ENCODE data around the gene GPS1.

The GPS1 gene

DNA sequence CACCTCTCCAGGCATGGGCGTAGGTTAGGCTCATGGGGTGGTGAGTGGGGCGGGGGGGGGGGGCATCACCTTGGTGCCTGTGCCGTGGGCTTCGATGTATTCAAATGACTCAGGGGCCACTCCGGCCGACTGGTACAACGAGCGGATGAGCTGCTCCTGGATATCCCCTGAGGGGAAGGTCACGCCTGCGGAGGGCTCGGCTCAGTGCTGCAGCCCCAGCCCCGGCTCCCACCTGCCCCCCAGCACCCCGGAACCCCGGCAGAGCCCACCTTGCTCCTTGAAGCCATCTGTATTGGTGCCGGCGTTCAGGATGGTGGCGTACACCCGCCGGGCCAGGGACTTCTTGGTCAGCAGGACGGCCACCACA lies 40.9 kb downstream of the GPS1 start:
- DNase-seq: no peak

DNA sequence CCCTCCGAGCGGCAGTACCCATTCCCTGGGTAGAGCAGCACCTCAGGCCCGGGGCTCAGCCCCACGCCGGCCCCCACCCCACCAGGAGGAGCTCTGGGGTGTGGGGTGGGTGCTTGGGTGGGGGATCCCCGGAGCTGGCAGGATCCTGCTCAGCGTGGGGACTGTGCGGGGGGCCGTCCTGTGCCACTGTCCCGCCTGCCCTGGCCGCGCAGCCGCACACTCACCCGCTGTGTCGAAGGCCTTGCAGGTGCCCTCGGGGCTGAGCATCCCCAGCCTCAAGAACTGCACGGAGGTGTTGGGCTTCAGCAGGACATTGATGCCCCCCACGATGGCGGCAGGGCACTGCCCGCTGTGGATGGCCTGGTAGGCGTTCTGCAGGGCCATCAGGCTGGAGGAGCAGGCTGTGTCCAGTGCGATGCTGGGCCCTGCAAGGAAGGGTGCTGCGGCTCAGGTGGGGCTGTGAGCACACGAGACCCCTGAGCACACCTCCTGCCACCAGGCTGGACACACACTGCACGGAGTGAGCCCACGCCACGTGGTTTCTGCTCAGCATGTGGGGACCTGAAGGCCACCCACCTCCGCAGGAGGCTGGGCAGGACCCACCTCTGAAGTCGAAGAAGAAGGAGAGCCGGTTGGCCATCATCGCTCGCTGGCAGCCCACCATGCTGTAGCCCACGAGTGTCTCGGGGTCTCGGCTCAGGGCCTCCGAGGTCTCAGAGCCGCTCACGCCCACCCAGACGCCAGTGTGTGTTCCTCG lies 41.5 kb downstream of the GPS1 start:
- no peak for DNase-seq

DNA sequence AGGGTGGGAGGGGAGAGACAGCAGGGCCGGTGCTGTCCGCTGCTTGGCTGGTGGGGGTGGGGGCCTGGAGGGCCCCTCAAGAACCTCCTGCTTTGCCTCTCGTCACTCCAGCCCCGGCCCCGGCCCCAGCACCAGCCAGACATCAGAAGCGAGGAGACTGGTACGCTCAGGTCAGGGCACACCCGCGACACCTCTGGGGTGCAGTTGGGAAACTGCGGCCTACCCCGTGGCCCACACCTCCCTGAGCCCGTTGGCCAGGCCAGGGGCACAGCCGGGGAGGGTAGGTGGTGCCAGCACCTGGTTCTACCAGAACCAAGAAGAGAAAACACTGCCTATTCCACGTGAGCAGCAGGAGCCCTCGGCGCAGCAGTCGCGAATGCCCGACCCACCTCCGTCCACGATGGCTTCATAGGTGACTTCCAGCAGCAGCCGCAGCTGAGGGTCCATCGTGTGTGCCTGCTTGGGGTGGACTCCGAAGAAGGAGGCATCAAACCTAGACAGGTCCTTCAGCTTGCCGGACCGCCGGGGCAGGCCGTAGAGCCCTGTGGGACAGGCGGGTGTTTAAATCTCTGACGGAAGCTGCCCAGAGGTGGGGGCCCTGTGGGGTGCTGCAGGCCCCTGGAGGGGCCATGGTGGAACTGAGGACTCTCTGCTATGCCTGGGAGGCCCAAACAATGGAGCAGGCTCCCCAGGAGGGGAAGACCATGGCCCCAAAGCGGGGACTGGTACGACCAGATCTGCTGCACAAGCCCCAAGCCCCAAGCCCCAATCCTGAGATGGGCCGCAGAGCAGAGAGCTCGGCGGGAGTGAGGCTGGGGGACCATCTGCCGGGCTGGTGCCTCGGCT lies 43.5 kb downstream of the GPS1 start:
- DNase-seq: no peak

DNA sequence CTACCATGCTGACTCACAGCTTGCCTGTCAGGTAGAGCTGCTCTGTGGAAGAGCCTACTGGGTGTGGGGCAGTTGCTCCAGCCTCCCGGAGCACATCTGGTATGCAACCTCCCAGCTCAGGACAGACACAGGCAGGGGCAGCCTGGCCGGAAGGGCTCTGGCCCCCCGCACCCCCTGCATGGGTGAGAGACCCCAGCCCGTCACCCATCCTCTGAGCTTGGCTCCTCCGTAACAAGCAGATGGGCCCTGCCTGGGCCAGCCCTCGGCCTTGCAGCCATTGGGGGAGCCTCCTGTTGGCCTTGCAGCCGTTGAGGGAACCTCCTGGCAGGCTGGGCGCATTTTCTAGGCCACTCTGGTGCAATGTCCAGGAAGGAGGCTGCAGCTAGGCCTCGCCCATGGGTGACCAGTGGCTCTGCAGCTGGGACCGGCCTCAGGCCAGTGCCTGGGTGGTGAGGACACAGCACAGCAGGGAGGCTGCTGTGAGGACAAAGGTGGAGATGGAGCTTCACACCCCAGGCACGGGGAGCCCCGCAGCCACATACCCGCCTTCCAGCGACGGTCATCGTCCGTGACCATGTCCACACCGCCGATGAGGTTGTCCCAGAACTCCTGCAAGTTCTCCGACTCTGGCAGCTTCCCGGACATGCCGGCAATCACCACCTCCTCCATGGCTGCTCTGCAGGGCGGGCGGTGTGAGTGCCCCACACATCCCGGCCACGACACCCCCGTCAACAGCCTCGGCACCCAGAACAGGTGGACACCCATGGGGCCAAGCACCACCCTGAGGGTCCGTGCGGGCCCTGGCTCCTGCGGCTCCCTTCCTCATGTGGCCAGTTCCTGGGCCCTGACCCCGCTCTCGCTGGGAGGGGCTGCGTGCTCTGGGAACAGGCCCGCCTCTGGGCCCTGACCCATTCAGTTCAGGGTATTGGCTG lies 44.3 kb downstream of the GPS1 start:
- DNase-seq: no peak

DNA sequence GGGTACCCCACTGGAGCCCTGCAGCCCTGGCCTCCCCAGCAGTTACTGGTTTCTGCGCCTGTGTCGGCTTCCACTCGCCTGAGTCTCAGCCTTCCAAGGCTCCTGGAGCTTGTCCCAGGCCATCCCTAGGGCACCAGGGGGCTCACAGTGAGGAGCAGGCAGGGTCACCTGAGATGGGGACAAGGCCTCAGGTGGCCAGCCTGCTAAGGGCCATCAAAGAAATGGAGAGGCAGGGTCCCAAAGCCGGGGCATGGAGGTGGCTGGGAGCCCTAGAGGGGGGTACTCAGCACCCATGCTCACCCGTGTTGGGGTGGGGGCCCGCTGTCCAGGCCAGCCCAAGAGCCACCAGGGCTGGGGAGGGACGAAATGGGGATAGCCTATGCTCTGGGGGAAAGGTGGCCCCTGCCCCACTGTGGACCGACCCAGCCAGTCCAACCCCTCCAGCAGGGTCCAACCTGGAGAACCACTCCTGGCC lies 45.0 kb downstream of the GPS1 start:
- DNase-seq: no peak

DNA sequence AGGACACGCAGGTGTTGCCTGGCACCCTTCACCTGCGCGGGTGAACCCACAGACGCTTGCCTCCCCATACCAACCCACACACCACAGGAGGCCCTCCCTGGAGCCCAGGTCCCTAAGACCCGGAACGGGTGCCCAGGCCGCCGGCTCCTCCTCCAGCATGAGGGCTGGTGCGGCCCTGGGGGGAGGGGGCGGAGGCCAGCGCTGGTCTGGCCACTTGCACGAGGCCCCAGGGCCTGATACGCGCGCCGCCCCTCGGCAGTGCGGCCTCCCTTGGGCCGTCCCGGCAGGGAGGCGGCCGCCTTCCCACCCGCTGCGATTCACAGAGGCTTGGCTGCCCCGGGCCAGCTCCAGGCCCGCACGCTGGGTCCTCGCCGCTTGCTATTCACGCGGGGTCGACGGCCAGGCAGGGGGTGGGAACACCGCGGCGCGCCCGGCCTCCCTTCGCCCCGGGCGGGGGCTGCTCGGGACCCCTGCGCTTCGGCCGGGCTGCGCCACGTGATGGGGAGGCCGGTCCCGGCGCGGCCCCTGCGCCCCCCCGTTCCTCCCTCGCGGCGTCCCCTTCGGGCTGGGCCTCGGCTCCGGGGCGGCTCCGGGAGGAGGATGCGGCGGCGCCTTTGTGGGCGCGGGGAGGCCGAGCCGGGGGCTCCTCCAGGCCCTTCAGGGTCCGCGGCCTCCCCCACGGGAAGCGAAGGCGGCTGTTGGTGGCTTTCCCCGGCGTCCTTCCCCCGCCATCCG lies 45.7 kb downstream of the GPS1 start:
- DNase-seq: no peak

DNA sequence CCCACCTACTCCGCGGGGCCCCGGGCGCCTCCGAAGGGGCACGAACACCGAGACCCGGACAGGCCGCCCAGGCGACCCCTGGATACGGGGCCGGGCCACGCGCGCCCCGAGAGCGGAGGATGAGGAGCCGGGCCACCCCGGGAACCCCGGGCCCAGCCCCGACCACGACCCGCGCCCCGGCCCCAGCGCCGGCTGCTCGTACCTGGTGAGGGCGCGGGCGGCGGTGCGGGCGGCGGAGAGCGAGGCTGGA lies 46.1 kb downstream of the GPS1 start:
- no peak for DNase-seq

DNA sequence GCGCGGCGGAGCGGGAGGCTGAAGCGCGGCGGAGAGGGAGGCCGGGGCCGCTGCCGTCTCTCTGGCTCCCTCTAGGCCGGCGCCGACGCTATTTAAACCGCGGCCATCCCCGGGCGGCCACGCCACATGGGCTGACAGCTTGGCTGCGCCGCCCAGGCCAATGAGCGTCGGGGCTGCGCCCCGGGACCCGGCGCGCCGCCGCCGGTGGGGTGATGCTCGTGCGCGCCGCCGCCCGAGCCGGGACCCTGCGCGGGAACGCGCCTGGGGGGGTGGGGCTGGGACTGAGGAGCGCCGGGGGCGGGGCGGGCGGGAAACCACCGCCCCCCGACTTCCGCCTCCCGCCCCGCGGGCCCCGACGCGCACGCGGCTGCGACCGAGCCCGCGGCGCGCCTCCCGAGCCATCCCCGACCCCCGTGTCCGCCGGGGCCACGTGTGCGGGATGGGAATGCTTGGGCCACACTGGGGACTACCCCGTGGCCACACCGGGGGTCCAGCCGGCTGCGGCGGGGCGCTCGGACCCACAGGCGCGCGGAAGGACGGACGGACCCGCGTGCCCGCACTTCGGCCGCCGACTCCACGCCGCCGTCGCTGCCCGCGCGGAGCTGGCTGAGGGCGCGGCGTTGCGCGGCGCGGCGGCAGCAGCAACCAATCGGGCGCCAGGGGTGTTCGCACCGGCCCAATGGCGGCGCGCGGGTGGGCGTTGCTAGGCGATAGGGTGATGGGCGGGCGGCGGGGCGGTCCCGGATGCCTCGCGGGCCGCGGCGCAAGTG lies 46.7 kb downstream of the GPS1 start, which contains the start of gene FASN:
TSS of gene FASN (minus strand) at position 68 of the 770 bp plus-strand sequence. CDS start 1,791 bp downstream, outside the sequence.
- peak in 1 of 2 experiments; percentile 49 for DNase-seq

DNA sequence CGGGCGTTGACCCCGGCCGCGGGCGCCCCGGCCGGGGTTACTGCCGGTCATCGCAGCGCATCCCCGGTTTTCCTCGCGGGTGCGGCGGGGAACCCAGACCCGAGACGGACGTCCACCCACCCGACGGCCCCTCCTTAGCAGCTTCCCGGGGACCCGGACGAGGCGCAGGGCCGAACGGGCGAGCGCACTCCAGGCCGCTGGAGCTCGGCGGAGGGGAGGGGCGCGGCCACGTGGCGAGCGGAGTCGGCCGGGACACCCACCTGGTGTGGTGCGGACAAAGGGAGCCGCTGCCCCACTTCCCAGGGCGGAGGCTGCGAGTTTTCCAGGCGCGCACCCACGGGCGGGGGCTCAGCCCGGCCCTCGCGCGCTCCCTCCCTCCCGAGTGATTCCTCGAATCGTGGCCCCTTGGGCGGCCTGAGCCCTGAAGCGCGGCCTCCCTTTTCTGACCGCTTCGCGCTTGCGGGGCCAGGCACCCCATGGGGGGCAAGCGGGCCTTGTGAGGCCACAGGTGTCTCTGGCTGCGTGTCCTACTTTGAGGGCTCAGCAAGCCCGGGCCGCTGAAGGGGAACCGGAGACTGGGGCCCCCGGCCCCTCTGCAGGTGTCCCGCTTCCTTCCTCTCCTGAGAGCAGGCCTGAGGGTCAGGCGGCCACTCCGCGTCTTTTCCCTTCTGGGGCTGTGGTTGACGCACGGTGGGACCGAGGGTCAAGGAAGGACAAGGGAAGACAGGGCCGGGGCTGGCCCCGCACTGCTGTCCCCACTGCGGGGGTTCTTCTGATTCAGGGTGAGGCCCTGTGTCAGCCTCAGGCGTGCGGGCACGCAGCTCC lies 47.5 kb downstream of the GPS1 start:
- no peak for DNase-seq

DNA sequence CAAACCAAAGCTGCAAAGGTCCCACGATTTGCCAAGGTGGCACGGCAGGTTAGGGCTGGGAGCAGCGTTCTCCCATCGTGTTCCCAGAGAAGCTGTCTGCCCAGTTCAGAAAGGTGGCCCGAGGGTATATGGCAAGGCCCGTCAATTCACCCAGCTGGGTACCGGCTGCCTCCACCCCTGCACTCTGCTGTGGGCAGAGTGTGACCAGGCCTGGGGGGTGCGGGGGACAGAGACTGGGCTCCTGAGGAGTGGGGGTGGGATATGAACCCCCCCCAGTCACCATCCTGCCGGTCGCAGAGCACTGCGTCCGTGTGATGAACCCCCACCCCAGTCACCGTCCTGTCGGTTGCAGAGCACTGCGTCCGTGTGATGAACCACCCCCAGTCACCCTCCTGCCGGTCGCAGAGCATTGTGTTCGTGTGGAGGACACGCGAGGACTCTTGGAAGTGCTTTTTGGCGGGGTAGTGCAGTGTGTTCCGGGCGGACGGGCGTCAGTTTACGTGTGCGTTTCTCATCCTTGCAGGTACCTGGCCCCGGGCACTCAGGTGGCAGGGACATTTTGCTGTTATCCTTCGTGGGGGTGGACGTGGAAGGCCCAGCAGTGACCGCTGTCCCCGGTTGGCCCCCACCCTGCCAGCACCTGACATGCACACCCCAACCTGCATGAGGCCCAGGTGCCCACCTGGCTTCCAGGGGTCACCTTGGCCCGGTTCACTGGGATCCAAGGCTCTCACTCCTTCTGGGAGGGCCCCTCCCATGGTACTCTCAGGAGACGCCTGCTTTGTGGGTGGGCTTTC lies 49.0 kb downstream of the GPS1 start:
- no peak for DNase-seq

DNA sequence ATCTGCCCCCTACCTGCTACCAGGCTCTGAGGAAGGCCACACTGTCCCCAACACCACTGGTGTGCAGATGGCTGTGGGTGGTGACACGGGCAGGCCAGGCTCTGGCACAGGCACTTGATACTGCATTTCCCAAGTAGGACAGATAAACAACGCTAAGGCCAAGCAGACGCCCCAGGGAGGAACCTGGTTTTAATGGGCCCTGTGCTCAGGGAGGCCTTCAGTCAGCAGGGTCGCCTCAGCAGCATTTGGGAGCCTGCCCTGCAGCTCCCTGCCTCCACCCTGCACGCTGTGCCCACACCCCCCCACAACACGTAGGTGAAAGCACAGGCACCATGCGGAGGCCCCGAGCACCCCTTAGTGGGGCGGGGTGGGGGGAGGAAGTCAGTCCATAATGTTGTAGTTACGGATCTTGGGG lies 49.6 kb downstream of the GPS1 start:
- no peak for DNase-seq

DNA sequence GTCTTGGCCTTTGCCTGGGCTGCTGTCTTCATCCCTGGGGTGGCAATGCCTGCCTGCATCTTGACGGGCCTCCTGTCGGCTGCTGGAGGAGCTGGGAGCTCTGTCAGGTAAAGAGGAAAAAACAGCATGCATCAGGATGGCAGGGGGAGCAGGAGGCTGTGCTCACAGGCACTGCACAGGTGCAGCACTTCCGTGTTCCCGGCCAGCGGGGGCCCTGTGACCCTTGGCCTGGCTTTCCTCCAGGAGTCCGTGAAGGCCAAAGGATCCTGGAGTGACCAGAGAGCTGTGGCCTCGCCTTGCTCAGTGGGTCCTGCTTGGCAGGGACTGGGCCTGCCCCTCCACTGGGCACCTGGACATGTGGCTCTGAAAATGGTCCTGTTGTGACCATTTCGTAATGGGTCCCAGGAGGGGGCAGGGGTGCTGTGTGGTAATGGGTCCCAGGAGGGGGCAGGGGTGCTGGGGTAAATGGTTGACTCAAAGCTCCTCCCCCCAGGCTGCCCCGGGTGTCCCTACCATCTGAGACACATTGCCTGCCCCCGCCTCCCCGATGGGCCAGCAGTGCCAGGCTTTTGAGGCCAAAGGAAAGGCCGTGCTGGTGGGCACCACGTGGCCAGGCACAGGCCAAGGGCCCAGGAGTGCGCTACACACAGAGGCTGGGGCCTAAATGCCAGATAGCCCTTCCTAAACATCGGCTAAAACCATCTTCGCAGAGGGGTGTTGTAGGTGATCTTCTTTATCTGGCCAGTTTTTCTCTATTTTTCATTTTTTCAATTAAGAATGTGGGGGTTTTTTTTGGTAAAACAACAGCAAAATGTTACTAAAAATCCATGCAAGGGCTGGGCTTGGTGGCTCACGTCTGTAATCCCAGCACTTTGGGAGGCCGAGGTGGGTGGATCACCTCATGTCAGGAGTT lies 50.3 kb downstream of the GPS1 start:
- DNase-seq: no peak

DNA sequence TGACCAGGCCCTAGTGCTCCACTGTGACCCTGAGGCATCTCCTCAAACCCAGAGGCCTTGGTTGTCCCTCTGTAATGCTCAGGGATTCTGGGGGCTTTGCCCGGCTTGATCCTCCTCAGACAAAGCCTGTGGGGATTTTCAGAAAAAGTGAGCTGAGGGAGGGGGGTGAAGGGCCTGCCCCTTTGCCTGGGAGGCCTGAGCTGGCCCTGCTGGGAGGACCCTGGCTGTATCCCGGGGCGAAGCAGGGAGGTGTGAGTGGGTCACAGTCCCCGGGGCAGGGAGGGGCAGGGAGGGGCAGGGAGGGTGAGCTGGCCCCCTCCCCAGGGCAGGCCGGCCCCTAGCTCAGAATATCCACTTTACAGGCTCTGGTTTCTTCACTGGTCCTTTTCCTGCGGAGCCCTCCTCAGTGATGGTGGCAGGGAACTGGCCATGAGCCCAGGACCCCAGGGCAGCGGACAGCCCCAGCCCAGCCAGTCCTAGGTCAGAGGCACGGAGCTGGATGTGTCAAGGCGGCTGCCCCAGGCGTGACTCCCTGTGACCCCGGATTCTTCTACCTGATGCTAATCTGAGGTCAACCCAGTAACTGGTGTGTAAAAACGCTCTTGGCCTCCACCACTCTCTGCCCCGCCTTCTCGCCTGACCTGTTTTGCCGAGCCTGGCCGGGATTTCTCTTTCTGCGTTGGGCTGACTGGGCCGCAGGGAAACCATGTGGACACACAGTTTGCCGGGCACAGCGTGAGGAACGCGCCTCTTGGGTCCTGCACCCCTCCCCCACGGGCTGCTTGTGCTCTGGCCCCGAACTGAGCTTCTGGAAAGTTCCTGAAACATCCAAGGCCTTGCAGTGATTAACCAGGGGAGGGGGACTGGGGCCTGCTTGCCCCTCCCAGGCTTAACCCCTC lies 52.1 kb downstream of the GPS1 start:
- DNase-seq: no peak

DNA sequence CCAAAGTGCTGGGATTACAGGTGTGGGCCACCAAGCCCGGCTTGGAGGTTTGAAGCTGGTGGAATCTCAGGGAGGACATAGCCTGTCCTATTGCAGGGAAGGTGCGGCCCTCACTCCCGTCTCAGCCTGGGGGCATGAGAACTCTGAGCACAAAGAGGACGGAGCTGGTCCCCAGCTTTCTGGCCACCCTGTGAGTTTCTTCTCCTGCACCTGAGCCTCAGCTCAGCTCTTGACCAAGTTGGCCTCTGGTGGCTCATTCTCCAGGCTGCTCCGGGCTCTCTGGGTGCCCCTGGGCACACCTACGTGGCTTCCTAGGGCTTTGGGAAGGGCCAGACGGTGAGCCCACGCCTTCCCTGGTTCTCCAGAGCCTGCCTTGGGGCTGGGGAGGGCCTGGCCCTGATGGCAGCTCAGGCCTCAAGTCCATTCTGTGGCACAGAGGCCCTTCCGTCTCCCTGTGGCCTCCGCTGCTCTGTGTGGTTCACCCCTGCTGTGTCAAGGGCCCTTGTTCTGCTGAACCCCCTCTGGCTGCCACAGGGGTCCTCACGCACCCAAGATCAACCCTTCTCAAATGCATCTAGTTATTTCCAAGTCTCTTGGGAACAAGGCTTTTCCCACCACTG lies 53.2 kb downstream of the GPS1 start:
- no peak for DNase-seq

DNA sequence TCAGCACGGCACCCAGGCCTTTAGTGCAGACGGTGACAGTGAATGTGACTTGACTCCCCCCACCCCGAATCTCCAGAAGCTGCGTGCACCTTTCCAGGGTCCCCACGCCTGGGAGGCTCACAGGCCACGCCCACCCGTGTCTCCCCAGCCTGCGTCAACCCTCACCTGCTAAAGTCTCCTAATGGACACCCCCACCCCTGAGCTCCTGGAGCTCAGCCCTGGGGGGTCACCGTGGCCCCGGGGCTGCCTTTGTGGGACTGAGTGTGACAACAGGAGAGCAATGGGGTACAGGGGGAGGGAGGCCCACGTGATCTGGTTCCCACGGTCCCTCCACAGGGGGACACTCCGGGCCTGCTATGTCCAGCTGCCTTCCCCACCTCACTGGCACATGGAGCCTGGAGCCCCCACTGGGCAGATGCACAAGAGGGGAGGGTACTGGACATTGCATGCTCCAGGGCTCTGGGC lies 53.8 kb downstream of the GPS1 start:
- DNase-seq: no peak

DNA sequence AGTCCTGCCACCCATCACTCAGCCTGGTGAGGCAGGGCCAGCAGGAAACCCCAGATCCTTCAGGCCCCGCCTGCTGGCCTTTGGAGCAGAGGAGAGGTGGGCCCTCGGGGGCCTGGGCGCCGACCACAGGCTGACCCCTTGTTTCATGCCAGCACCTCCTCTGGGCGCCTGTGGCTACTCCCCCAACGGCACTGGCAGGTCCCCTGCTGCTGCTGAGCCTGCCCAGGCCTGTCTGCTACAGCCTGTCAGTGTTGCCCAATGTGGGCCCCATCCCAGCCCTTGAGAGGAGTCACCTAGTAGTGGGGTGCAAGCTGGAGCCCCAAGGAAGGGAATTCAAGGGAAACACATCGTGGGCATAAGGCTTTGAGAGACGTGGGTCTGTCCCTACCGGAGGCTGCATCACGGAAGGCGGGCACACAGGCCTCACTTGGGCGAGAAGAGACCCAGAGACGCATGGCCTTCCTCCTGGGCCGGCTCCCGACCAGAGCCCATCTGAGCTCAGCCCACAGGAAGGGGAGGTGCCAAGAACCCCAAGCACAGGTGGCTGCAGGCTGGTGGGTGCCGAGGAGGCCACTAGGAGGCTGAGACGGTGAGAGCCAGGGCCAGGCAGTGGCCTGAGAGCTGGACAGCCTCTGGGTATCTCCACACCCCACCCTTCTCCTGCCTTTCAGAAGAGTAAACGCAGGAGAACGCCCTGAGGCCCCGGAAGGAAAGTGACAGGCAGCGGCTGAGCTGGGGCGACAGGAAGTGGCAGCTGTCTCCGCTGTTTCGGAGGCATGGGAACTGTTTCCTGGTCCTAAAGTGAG lies 54.4 kb downstream of the GPS1 start:
- no peak for DNase-seq

Data from cerebellar nuclear complex (tissue), 1 donor.